IMR-90 (cell line): Measurements from ENCODE around the gene EXOC5. TPM values are rescaled to one million over a fixed set of nuclear protein-coding genes. Genes with fewer than 3 reads are reported as not detected.
"Not testable (repeated sequence)": the region's sequence is repeated elsewhere in the genome, so short reads cannot be mapped to it uniquely, and the experiment has no call there.

Source experiments
- ATAC-seq: fragments of 200-7000 bp; cut with Tn5 transposase; 2 replicates; pipeline ENCODE4 v1.9.1; 2020; ENCODE audit warnings: low read depth, mild to moderate bottlenecking, moderate library complexity
- BruUV-seq: library from RNA; stranded (reverse); fragments of 400-500 nt; replicated peaks from 2 replicates; lab custom pipeline; 2021; lab: Mats Ljungman, UMichigan
- CTCF ChIA-PET: fragments of 300-600 bp; formaldehyde crosslinking; extraction: SDS; loops from one replicate; lab custom pipeline; 2021; ENCODE audit warnings: antibody characterized with exemption; lab: Yijun Ruan, JAX
- POLR2A ChIA-PET: fragments of 300-600 bp; sonication (Branson Sonifier 250); formaldehyde crosslinking; loops from one replicate; lab custom pipeline; 2022; ENCODE audit warnings: antibody characterized with exemption; ENCODE audit not compliant: unreplicated experiment; lab: Charles Lee
- DNase-seq: peaks from one replicate; pipeline ENCODE4 v3.0.0; 2013
- H2AFZ ChIP-seq: replicated peaks from 2 replicates; pipeline ENCODE3; 2013; ENCODE audit warnings: low read length, mild to moderate bottlenecking; ENCODE audit not compliant: poor library complexity
- H2AK5ac ChIP-seq: 2 replicates; pipeline ENCODE4 v1.6.1; 2013; ENCODE audit warnings: low read depth, low read length, inconsistent platforms
- H2AK9ac ChIP-seq: replicated peaks from 2 replicates; pipeline ENCODE3; 2013; ENCODE audit warnings: mild to moderate bottlenecking, low read depth, low read length, moderate library complexity; ENCODE audit not compliant: poor library complexity
- H2BK120ac ChIP-seq: 2 replicates; pipeline ENCODE4 v1.6.1; 2013; ENCODE audit warnings: low read depth, low read length, inconsistent platforms
- H2BK15ac ChIP-seq: 3 replicates; pipeline ENCODE4 v1.6.1; 2013; ENCODE audit warnings: low read depth, low read length, inconsistent platforms
- H2BK20ac ChIP-seq: 2 replicates; pipeline ENCODE4 v1.6.1; 2013; ENCODE audit warnings: low read depth, mild to moderate bottlenecking, inconsistent platforms, low read length, moderate library complexity
- H2BK5ac ChIP-seq: 2 replicates; pipeline ENCODE4 v1.6.1; 2013; ENCODE audit warnings: mild to moderate bottlenecking, low read depth, low read length, inconsistent platforms; ENCODE audit not compliant: poor library complexity, severe bottlenecking
- H3K14ac ChIP-seq: replicated peaks from 2 replicates; pipeline ENCODE4 v1.6.1; 2013; ENCODE audit warnings: low read depth, low read length, inconsistent platforms
- H3K18ac ChIP-seq: 2 replicates; pipeline ENCODE4 v1.6.1; 2013; ENCODE audit warnings: low read depth, low read length, control low read depth
- H3K23ac ChIP-seq: 2 replicates; pipeline ENCODE4 v1.6.1; 2013; ENCODE audit warnings: low read depth, low read length, inconsistent platforms
- H3K27ac ChIP-seq: 2 replicates; pipeline ENCODE4 v1.5.1; 2013; ENCODE audit warnings: mild to moderate bottlenecking, control low read depth, low read length; ENCODE audit not compliant: insufficient read depth
- H3K27me3 ChIP-seq: 2 replicates; pipeline ENCODE4 v1.6.1; 2013; ENCODE audit warnings: low read length; ENCODE audit not compliant: control insufficient read depth, insufficient read depth
- H3K36me3 ChIP-seq: 2 replicates; pipeline ENCODE4 v1.6.1; 2013; ENCODE audit warnings: low read length, mixed read lengths; ENCODE audit not compliant: control insufficient read depth, insufficient read depth
- H3K4ac ChIP-seq: 2 replicates; pipeline ENCODE4 v1.6.1; 2013; ENCODE audit warnings: low read depth, low read length, inconsistent platforms
- H3K4me1 ChIP-seq: 2 replicates; pipeline ENCODE4 v1.6.1; 2013; ENCODE audit warnings: low read length, mixed read lengths; ENCODE audit not compliant: control insufficient read depth, insufficient read depth
- H3K4me2 ChIP-seq: 2 replicates; pipeline ENCODE4 v1.6.1; 2013; ENCODE audit warnings: low read depth, mild to moderate bottlenecking, control low read depth, low read length, moderate library complexity
- H3K4me3 ChIP-seq: 2 replicates; pipeline ENCODE4 v1.5.1; 2013; ENCODE audit warnings: low read depth, mild to moderate bottlenecking, control low read depth, low read length, moderate library complexity; ENCODE audit not compliant: insufficient read depth
- H3K56ac ChIP-seq: 2 replicates; pipeline ENCODE4 v1.6.1; 2013; ENCODE audit warnings: low read length, inconsistent platforms; ENCODE audit not compliant: insufficient read depth; ENCODE audit errors: extremely low read depth
- H3K79me1 ChIP-seq, 2 experiments: 2 replicates each; pipeline ENCODE4 v1.6.1; 2013; ENCODE audit warnings: low read length in 2 of 2, inconsistent platforms in 1 of 2, low read depth in 1 of 2
- H3K9ac ChIP-seq: 2 replicates; pipeline ENCODE4 v1.6.1; 2013; ENCODE audit warnings: low read depth, low read length, control low read depth
- H3K9me1 ChIP-seq: 2 replicates; pipeline ENCODE4 v1.6.1; 2013; ENCODE audit warnings: low read length, inconsistent platforms; ENCODE audit not compliant: insufficient read depth
- H3K9me3 ChIP-seq: 2 replicates; pipeline ENCODE4 v1.6.1; 2013; ENCODE audit warnings: low read length; ENCODE audit not compliant: control insufficient read depth, insufficient read depth
- H4K20me1 ChIP-seq: 2 replicates; pipeline ENCODE4 v1.6.1; 2013; ENCODE audit warnings: low read length, inconsistent platforms; ENCODE audit not compliant: insufficient read depth
- H4K5ac ChIP-seq: 2 replicates; pipeline ENCODE4 v1.6.1; 2013; ENCODE audit warnings: mild to moderate bottlenecking, low read depth, low read length, control low read depth
- H4K8ac ChIP-seq, 2 experiments: 2 replicates each; pipeline ENCODE4 v1.6.1; 2013; ENCODE audit warnings: low read depth in 2 of 2, low read length in 2 of 2, control low read depth in 1 of 2, inconsistent platforms in 1 of 2
- H4K91ac ChIP-seq: 2 replicates; pipeline ENCODE4 v1.6.1; 2013; ENCODE audit warnings: low read depth, low read length, inconsistent platforms; ENCODE audit not compliant: insufficient read depth
- ELK1 ChIP-seq: fragments of 150-350 bp; IDR thresholded peaks from 2 replicates; pipeline ENCODE4 v1.6.1; 2016; ENCODE audit warnings: low read depth, mild to moderate bottlenecking, low read length, moderate library complexity, borderline replicate concordance
- MAZ ChIP-seq: IDR thresholded peaks from 2 replicates; pipeline ENCODE4 v1.6.1; 2012; ENCODE audit warnings: low read depth, mild to moderate bottlenecking, low read length, improper control_type of control experiment, moderate library complexity, borderline replicate concordance
- WGBS, 2 experiments: methylation state at CpG; one replicate each; pipeline versions ENCODE4 v1.1.5 to v1.1.7; 2013; ENCODE audit warnings: missing lambda C conversion rate in 2 of 2; ENCODE audit not compliant: insufficient read length in 1 of 2; ENCODE audit errors: extremely low coverage in 2 of 2; 5-methylcytosine and 5-hydroxymethylcytosine counted together
- dilution Hi-C: fragments of 300-500 bp; cut with HindIII; formaldehyde crosslinking; loops from one replicate; pipeline ENCODE4 v1.14.3; 2018; ENCODE audit warnings: low sequenced_read_pairs; ENCODE audit not compliant: unreplicated experiment
- in situ Hi-C: fragments of 300-500 bp; cut with MboI; formaldehyde crosslinking; loops from 3 replicates; pipeline ENCODE4 v1.14.3; 2019; ENCODE audit warnings: low sequenced_read_pairs, inconsistent platforms, mixed read lengths
- intact Hi-C: fragments of 100-400 bp; cut with micrococcal nuclease; formaldehyde crosslinking; loops from 2 replicates; pipeline ENCODE4 v1.10.0; 2022
- polyA plus RNA-seq, 3 experiments: library from polyadenylated mRNA; depleted of rRNA; stranded (reverse); fragments of >200 nt; gene quantifications; 2 replicates each; pipeline ENCODE4 v1.2.3, GENCODE V29; 2012; ENCODE audit warnings: low replicate concordance in 1 of 3
- total RNA-seq: library from RNA; depleted of rRNA; stranded (reverse); fragments of >200 nt; gene quantifications from 2 replicates; pipeline ENCODE4 v1.2.3, GENCODE V29; 2012

The EXOC5 gene
- total and polyA plus RNA-seq, 2 of the 4 experiments (the other 2 are of a cell fraction), result 22.4 to 52.5 TPM

DNA sequence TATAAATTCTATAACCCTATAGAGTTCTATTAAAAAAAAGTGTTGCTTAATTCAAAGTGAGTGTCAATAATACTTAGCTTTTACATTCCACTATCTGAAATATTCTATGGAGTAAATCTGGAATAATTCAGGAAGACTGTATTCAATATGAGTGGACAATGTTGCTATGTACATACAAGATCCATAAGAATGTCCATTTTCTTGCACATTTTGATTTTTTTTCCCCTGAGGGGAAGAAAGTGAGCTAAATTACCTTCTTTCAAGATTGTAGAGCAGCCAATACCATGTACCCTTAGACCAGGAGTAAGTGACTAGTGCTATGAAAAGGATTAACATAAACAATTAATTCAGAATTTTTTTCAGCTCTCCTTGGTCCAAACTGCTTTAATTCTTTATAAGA lies 25.4 kb downstream of the EXOC5 start:
- peaks cover 4% of the 10 kb centered on the region for H3K4me1 ChIP-seq
- H3K4ac ChIP-seq, result no peak overlapping the region
- no peak overlapping the region for H3K4me3 ChIP-seq
- no peaks in the 10 kb centered on the region for H3K9me1 ChIP-seq
- no peak overlapping the region for H2BK20ac ChIP-seq
- dilution Hi-C loops, result no loop called here
- BruUV-seq, result no TSS peak
- H4K5ac ChIP-seq, result no peak overlapping the region
- H4K91ac ChIP-seq, result no peak overlapping the region
- no peak for TF ChIP-seq MAZ
- no peak for TF ChIP-seq ELK1
- H3K79me1 ChIP-seq, result peaks cover 14 to 25% of the 10 kb centered on the region in 2 experiments
- H3K23ac ChIP-seq, result no peak overlapping the region
- no peak overlapping the region for H4K8ac ChIP-seq
- H3K9ac ChIP-seq, result no peak overlapping the region
- H2BK5ac ChIP-seq, result no peak overlapping the region
- no peak overlapping the region for H2AK5ac ChIP-seq
- H2BK15ac ChIP-seq, result no peak overlapping the region
- ChIA-PET POLR2A (no interaction called here), CTCF (no interaction called here)
- in situ Hi-C loops, result no loop called here
- DNase-seq (no peak), ATAC-seq (no peak)
- H3K14ac ChIP-seq, result no peak overlapping the region
- 0 out of 2 replicates have a peak, but pooled peaks cover 2% of the 10 kb centered on the region for H3K36me3 ChIP-seq
- H2AK9ac ChIP-seq, result no peak overlapping the region
- H3K18ac ChIP-seq, result no peak overlapping the region
- H4K20me1 ChIP-seq, result no peaks in the 10 kb centered on the region
- no peaks in the 10 kb centered on the region for H3K27me3 ChIP-seq
- intact Hi-C loops, result no loop called here
- no peaks in the 10 kb centered on the region for H3K9me3 ChIP-seq
- H2BK120ac ChIP-seq, result no peak overlapping the region
- H3K27ac ChIP-seq, result no peak overlapping the region
- no peak overlapping the region for H3K56ac ChIP-seq
- no peak overlapping the region for H3K4me2 ChIP-seq
- H2AFZ ChIP-seq, result no peak overlapping the region

GRCh38 chr14:57240115-57240514 lies 28.6 kb downstream of the EXOC5 start:
- WGBS, 2 experiments, result no CpG with 5 or more reads among the region's 7 CpGs
- H3K27me3 ChIP-seq, H3K56ac ChIP-seq, H2AK9ac ChIP-seq, H2AFZ ChIP-seq, H3K27ac ChIP-seq, H4K5ac ChIP-seq, H3K4me3 ChIP-seq, H3K4ac ChIP-seq, DNase-seq, H3K18ac ChIP-seq, H2BK20ac ChIP-seq, POLR2A ChIA-PET, H2AK5ac ChIP-seq, H3K9me1 ChIP-seq, dilution Hi-C loops, H3K9me3 ChIP-seq, H3K36me3 ChIP-seq, H4K20me1 ChIP-seq, H2BK15ac ChIP-seq, BruUV-seq, H3K14ac ChIP-seq, H4K91ac ChIP-seq, H3K23ac ChIP-seq, H2BK120ac ChIP-seq, H3K4me2 ChIP-seq, ATAC-seq, H3K4me1 ChIP-seq, H4K8ac ChIP-seq, H2BK5ac ChIP-seq, H3K9ac ChIP-seq, in situ Hi-C loops, CTCF ChIA-PET, intact Hi-C loops: not testable (repeated sequence)
- H3K79me1 ChIP-seq, result peaks cover 10 to 15% of the 10 kb centered on the region in 2 experiments; a peak in 3 of 4 replicates
